HG03159 (cell line): ENCODE measurements around the gene INS.

Experiments
- ATAC-seq: cut with Tn5 transposase; IDR thresholded peaks from one replicate; pipeline ENCODE4 v1.9.1; 2021; ENCODE audit warnings: mild to moderate bottlenecking, moderate library complexity; ENCODE audit not compliant: unreplicated experiment

Gene INS

DNA sequence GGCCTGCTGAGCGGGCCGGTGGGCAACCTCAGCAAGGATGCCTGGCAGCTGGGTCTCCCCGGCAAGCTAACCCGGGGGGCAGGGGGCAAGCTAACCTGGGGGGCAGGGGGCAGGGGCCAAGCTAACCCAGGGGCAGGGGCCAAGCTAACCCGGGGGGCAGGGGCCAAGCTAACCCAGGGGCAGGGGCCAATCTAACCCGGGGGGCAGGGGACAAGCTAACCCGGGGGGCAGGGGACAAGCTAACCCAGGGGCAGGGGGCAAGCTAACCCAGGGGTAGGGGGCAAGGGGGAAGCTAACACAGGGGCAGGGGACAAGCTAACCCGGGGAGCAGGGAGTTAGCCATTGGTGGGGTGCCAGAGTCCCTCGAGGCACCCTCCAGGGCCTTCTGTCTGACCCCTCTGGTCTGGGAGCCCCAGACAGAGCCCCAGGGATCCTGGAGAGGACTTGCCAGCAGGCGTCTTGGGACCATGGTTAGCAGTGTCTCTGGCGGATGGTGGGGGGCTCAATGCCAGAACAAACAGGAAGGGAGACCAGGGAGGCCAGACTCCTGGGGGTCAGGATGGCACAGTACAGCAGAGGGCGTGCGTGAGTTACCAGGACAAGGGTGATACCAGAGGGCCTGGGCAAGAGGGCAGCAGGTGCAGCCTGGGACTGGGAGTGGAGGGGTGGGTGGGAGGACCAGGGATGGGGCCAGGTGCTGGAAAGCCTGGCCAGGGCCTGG is 37.9 kb downstream of the INS start:
- ATAC-seq, result no peak

GRCh38 chr11:2122222-2122906 is 38.6 kb downstream of the INS start:
- ATAC-seq, result no peak

- ATAC-seq, result no peak
Measured at GRCh38 chr11:2121227-2122130, 39.5 kb downstream of the INS start.

GRCh38 chr11:2120359-2121100 is 40.5 kb downstream of the INS start:
- ATAC-seq, result no peak

DNA sequence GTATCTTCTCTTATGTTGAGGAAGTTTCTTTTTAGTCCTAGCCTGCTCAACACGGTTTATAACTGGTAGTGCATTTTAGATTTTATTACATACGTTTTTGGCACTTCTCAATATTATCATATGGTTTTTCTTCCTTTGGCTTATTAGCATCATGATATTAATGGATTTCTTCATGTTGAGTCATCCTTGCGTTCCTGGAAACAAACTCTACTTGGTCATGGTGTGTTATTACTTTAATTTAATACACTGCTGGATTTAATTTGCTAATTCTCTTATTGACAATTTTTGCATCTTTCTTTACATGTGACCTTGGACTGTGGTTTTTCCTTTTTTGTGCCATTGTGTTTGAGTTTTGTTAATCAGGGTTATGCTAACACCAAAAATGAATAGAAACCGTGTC is 42.3 kb downstream of the INS start:
- no peak for ATAC-seq

DNA sequence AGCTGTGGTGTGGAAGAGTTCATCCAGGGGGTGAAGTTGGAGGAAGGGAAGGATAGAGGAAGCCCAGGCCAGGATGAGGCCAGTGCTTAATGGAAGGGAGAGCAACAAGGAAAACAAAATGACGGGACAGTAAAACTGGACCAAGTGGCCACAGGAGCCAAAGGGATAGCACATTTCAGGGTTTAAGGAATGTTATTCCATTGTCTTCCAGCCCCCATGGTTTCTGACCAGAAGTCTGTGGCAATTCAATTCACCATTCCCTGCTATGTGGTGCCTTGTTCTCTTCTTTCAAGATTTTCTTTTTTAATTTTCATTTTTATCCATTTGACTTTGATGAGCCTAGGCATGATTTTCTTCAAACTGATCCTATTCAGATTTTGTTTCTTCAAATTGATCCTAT is 44.3 kb downstream of the INS start:
- no peak for ATAC-seq

DNA sequence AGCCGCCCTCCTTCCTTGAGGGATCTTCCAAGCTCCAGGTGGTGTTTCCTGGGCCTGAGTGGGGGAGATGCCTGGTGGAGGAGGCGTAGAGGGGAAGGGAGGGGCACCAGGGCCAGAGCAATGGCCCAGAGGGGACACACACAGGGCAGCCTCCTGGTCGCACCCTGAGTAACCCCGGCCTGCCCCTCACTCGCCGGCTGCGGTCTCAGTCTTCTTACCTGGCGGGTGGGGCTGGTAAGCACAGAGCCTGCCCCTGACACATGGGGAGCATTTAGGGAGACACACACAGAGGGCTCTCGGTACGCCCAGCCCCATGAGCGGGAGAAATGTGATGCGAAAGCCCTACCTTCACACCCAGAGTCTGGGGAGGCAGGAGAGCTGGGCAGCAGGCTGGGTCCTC is 45.7 kb downstream of the INS start:
- no peak for ATAC-seq

- no peak for ATAC-seq
Measured at GRCh38 chr11:2114430-2115241, 46.4 kb downstream of the INS start.

- no peak for ATAC-seq
Measured at GRCh38 chr11:2113776-2114175, 47.2 kb downstream of the INS start.

GRCh38 chr11:2110521-2110920 is 50.5 kb downstream of the INS start:
- ATAC-seq, result no peak
